Measurements from ENCODE around the gene UGT1A5. TPM values are rescaled to one million over a fixed set of nuclear protein-coding genes. Genes with fewer than 3 reads are reported as not detected.

The UGT1A5 gene
- total and polyA plus RNA-seq, 2 of the 8 experiments (the other 6 are each of a cell fraction or from before 2014, with no cell fraction given) = not detected

DNA sequence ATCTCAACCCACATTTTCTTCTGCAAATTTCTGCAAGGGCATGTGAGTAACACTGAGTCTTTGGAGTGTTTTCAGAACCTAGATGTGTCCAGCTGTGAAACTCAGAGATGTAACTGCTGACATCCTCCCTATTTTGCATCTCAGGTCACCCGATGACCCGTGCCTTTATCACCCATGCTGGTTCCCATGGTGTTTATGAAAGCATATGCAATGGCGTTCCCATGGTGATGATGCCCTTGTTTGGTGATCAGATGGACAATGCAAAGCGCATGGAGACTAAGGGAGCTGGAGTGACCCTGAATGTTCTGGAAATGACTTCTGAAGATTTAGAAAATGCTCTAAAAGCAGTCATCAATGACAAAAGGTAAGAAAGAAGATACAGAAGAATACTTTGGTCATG lies 55.4 kb downstream of the UGT1A5 start (continued):
- TF ChIP-seq, protein P1, sequence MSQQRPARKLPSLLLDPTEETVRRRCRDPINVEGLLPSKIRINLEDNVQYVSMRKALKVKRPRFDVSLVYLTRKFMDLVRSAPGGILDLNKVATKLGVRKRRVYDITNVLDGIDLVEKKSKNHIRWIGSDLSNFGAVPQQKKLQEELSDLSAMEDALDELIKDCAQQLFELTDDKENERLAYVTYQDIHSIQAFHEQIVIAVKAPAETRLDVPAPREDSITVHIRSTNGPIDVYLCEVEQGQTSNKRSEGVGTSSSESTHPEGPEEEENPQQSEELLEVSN (IDR thresholded peaks at IDR 0.05) = no peak
- TF ChIP-seq BRCA1 (IDR thresholded peaks at IDR 0.05; ENCODE audit: low read depth, low read length) (no peak), EGR1 (IDR thresholded peaks at IDR 0.05; ENCODE audit: borderline replicate concordance, low read depth, low read length) (no peak), RNF2 (IDR thresholded peaks at IDR 0.05; ENCODE audit: borderline replicate concordance, low read depth, low read length, missing control alignments, poor library complexity, severe bottlenecking) (no peak), MAFK (IDR thresholded peaks at IDR 0.05; ENCODE audit: low read depth, low read length) (no peak)

All from H1 (cell line).